HG03354 (cell line): Measurements from ENCODE around the gene MICAL1.
A peak's percentile ranks its signal among the peaks of the same experiment; 100 is the strongest.

Experiments used
- ATAC-seq: cut with Tn5 transposase; IDR thresholded peaks from one replicate; pipeline ENCODE4 v1.9.1; 2021; ENCODE audit warnings: mild to moderate bottlenecking; ENCODE audit not compliant: unreplicated experiment, poor library complexity, severe bottlenecking

The MICAL1 gene

GRCh38 chr6:109456111-109456583, 575 bp upstream of the MICAL1 start:
- peak; percentile 2 for ATAC-seq

DNA sequence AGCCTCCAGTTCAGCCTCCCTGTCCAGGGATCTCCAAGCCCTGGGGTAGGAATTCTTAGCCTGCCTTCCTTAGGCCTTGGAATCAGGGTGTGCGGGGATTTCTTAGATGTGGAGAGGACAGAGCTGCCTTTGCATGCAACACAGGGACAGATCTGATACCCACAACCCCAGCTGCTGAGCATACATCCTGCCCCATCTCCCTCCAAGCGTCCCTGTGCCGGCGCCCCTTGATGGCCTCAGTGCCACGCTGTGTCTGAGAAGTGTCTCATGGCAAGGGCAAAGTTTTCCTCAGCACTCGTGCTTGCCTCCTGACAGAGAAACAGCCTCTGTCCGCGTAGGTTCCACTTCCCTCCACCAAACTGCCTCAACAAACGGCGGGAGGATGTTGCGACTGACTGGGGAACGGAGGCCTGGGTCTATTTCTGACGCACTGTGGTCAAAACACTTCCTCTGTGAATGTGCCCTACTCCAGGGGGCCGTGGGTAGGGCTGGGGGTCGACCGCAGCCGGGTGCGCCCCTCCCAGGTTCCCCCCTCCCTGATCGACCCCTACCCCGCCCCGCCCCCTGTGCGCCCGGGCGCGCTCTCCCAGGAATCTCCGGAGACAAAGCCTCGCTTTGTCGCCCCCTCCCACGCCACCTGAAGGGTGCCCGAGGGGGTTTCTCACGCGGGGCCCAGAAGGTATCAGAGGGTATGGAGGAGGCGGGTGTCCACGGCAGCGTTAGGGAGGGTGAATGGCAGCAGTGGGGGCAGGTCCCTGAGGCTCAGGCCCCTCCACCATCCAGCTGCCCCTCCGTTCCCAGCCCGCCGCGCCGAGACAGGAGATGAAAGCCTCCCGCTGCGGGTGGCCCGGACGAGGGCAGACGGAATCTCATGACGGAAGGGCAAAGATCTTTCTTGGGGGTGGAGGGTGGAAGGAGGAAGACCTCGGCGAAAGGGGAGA, 806 bp downstream of the MICAL1 start:
- peak; percentile 39 for ATAC-seq

DNA sequence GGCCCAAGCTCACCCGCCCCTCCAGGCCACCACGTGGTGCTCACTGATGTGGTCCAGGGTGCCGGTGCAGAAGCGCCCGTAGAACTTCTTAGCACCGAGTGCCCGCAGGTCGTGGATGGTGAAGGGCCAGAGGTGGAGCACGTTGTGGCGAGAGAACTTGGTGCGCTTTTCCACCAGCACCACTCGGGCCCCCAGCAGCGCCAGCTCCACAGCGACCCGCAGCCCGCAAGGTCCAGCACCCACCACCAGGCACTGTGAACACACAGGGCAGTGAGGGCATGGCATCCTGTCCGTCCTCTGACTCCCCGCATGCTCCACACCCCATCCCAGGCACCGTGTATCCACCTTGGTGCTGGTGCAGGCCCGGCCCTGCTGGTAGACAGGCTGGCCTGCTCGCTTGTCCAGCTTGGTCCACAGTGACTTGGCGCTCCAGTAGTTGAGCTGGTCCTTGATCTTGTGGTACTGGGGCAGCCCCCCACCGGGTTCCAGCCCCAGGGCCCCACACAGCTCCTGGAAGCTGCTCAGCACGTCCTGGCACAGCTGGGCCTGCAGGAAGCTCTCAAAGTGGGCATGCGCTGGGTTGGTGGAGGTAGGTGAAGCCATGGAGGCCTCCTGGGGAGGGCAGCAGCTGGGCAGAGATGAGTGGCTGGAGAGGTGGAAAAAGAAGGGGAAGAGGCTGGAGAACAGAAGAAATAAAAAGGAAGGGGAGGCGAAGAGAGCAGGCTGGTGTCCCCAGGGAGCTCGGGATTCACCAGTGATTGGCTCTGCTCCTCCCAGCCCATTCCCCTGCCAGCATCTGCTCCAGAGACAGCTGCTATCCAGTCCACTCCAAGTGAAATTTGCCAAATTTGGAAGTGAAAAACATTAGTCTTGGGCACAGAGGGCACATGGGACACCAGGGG, 1.7 kb downstream of the MICAL1 start:
- ATAC-seq: no peak

- no peak for ATAC-seq
These were observed 2.4 kb downstream of the MICAL1 start for GRCh38 chr6:109453156-109453555.

DNA sequence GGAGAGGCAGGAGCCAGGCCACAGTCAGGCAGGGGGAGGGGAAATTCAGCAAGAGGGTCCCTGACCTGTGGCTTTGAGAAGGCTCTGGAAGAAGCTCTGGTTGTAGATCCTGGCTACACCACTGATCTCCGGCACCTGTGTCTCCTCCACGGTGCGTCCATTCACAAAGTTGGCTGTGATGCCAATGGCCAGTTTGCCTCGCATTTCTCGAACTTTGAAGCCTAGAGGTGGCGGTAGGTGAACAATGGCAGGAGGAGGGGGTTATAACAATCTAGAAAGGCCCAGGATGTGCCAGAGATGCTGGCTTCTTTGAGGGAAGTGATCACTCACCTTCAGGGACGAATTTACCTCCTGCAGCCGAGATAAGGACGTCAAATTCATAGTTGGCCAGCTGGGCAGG, 3.4 kb downstream of the MICAL1 start:
- no peak for ATAC-seq

DNA sequence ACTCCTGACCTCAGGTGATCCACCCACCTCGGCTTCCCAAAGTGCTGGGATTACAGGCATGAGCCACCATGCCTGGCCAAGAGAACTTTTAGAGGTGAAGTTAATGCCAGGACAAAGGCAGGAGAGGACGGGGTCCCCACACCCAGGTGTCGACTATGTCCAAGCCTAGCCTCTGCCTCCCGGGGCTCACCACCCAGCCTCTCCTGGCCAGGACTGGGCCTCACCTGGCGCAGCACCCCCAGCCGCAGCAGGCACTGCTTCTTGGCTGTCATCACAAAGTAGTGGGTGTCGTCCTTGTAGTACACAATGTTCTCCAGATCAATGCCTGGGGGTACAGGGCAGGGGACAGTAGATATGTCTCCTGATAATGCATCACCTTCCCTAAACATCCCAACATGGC, 4.2 kb downstream of the MICAL1 start:
- no peak for ATAC-seq

GRCh38 chr6:109450801-109451200, 4.8 kb downstream of the MICAL1 start:
- no peak for ATAC-seq

DNA sequence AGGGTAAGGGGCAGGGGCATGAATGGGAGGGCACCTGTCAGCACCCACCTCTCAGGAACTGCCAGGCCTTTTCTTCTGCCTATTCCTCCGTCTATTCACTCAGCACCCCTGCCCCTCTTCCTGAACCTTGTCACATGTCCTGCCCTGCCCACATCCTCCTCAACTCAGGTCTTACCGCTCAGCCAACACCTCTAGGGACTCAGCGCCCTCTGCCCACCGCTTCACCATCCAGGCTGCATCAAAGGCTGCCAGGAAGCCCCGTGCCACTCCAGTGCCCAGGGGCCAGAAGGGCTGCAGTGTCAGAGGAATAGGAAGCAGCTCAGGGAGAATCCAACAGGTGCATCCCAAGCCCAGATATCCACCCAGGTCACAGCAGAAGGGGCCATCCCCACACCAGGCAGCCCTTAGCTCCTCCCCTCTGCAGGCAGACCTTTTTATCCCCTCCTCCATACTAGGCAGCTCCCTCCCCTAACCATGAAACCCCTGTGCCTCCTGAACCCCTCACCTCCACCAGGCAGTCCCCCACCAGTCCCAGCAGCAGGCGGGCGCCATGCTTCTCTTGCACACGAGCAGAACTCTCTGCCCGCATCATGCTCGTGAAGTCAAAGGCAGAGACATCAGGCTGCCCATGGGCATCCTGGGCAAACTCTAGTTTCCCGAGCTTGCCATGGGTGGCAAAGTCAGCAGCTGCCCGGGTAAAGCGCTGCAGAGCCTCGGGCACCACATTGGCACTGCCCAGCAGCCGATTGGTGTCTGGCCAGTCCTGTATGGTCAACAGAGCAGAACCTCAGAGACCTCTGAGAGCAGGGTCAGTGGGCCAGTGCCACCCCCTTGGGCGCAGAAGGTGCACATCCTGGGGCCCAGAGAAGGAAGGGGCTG, 5.5 kb downstream of the MICAL1 start:
- no peak for ATAC-seq

DNA sequence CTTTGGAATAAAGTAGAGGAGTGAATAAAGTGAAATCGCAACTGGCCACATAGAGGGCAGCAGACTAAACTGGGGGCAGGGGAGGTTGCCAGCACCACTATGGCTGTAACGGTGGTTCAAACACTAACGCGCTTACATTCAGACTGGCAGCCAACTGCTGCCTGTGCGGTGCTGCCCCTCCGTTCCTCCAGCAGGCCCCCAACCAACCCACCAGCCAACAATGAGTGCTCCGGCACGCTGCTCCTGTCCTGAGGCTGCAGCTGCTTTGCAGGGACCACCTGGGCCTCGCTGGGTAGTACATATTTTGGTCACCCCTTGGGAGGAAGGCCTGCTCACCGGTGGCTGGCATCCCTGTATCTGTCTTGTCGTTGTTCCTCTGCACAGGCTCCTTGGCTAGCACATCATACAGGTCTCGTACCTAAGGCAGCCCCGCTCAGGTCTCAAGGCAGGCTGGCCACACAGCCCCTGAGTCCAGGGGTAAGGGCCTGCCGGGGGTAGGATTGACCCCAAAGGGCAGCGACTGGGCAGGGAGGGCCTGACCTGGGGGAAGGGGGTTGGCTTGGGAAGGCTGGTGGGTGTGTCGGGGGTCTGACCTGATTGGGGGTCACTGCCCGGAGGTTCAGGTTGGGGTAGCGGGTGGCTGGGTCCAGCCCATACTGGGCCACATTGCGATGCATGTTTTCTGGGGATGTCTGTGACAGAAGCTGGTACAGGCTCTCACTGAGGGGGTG, 6.3 kb downstream of the MICAL1 start:
- ATAC-seq: no peak

- ATAC-seq: no peak
These were observed 7.0 kb downstream of the MICAL1 start for GRCh38 chr6:109448615-109449014.

GRCh38 chr6:109447878-109448555, 7.6 kb downstream of the MICAL1 start:
- no peak for ATAC-seq

- ATAC-seq: no peak
These were observed 8.5 kb downstream of the MICAL1 start for GRCh38 chr6:109447087-109447486.

DNA sequence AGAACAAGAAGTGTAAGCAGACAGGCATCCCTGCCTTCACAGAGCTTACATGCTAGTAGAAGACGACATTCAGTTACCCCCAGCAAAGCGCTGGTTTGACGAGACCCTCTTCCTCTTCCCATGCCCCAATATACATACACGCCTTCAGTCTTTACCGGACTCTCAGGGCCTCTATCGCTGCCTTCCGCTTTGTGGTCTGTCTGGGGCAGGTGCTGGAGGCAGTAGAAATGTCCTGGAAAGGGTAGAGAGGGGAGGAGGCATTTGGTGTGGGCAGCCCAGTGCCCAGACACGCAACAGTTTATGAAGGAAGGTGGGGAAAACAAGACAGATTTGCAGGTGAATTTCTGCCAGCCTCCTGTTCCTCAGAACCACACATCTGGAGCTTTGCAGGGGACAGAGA, 9.0 kb downstream of the MICAL1 start:
- no peak for ATAC-seq

DNA sequence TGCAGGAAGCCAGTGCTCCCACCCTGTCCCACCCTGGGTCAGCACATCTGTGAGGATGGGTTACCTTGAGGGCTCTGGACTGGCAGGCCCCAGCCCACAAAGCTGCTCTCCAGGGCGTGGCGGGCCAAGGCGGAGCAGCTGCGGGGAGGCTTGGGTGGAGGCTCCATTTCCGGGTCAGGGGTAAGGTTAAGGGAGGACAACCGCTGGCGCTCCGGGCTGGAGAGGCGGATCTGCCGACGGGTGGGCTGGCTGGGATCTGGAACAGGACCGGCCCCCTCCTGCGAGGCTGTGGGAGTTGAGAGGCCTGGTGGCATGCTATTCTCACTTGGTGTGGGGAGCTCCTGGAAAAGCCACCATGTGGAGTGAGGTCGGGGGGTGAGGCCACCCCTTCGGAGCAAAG, 9.5 kb downstream of the MICAL1 start:
- ATAC-seq: no peak

DNA sequence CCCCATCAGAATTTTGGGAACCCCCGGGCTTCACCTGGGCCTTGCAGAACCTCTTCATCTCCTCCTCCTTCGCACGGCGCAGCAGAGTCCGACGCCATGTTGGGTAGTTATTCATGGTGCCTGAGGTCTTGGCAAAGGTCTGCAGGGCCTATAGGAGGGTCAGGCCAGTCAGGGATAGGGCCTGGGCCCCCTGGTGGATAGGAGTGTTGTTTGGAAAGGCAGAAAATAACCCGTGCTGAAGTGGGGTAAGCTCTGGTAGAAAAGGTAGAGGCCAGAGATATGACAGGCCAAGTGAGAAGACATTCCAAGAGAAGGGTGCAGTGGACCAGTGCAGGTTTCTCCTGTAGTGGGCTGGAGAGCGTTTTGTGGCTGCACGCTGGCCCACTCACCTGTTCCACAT, 10.2 kb downstream of the MICAL1 start:
- ATAC-seq: no peak

- ATAC-seq: no peak
These were observed 12.1 kb downstream of the MICAL1 start for GRCh38 chr6:109443425-109443950.

- ATAC-seq: no peak
These were observed 13.1 kb downstream of the MICAL1 start for GRCh38 chr6:109442393-109442924.
